OCI-LY1 (cell line): ENCODE measurements around the gene RSBN1L.

Experiments
- H2AFZ ChIP-seq: fragments of 200-600 bp; sonication (generic), shearing (Covaris generic); 2 replicates; pipeline ENCODE4 v1.6.0; 2014; ENCODE audit warnings: antibody characterized with exemption, mild to moderate bottlenecking, low read length
- H3F3A ChIP-seq: fragments of 200-600 bp; sonication (generic), shearing (Covaris generic); 2 replicates; pipeline ENCODE4 v1.6.0; 2014; ENCODE audit warnings: mild to moderate bottlenecking, antibody characterized with exemption, low read length, moderate library complexity; ENCODE audit not compliant: insufficient read depth
- H3K27ac ChIP-seq: fragments of 200-600 bp; sonication (generic); 2 replicates; pipeline ENCODE4 v1.5.1; 2014; ENCODE audit warnings: low read length, mixed run types, mild to moderate bottlenecking, low read depth; ENCODE audit not compliant: poor library complexity, severe bottlenecking
- H3K27me3 ChIP-seq: fragments of 200-600 bp; sonication (generic); 2 replicates; pipeline ENCODE4 v1.6.0; 2014; ENCODE audit warnings: antibody characterized with exemption, mild to moderate bottlenecking, low read length, moderate library complexity; ENCODE audit not compliant: insufficient read depth
- H3K36me3 ChIP-seq: fragments of 200-600 bp; sonication (generic); 2 replicates; pipeline ENCODE4 v1.6.1; 2014; ENCODE audit warnings: mild to moderate bottlenecking, antibody characterized with exemption, low read length, moderate library complexity, mixed read lengths; ENCODE audit not compliant: insufficient read depth
- H3K4me1 ChIP-seq: fragments of 200-600 bp; sonication (generic); 2 replicates; pipeline ENCODE4 v1.5.1; 2014; ENCODE audit warnings: mild to moderate bottlenecking, low read length, moderate library complexity; ENCODE audit not compliant: insufficient read depth, severe bottlenecking
- H3K4me2 ChIP-seq: fragments of 200-600 bp; sonication (generic), shearing (Covaris generic); 2 replicates; pipeline ENCODE4 v1.6.1; 2014; ENCODE audit warnings: low read length
- H3K4me3 ChIP-seq: fragments of 200-600 bp; sonication (generic); 2 replicates; pipeline ENCODE4 v1.5.1; 2014; ENCODE audit warnings: low read length, low read depth, mild to moderate bottlenecking, mixed read lengths; ENCODE audit not compliant: poor library complexity, severe bottlenecking
- H3K79me2 ChIP-seq: fragments of 200-600 bp; shearing (Covaris generic); 2 replicates; pipeline ENCODE4 v1.6.1; 2016; ENCODE audit warnings: mixed run types, low read length, mixed read lengths; ENCODE audit not compliant: insufficient read depth
- H3K9ac ChIP-seq: fragments of 200-600 bp; sonication (generic), shearing (Covaris generic); 2 replicates; pipeline ENCODE4 v1.6.1; 2014; ENCODE audit warnings: mild to moderate bottlenecking, low read length, mixed read lengths
- H3K9me2 ChIP-seq: fragments of 200-600 bp; sonication (generic), shearing (Covaris generic); 2 replicates; pipeline ENCODE4 v1.6.1; 2014; ENCODE audit warnings: low read depth, mild to moderate bottlenecking, low read length, mixed read lengths
- H3K9me3 ChIP-seq: fragments of 200-600 bp; shearing (Covaris generic); 2 replicates; pipeline ENCODE4 v1.6.1; 2014; ENCODE audit warnings: low read length, mixed read lengths
- H4K20me1 ChIP-seq: fragments of 200-600 bp; sonication (generic), shearing (Covaris generic); 2 replicates; pipeline ENCODE4 v1.6.0; 2016; ENCODE audit warnings: mild to moderate bottlenecking, low read length; ENCODE audit not compliant: insufficient read depth
- EZH2 ChIP-seq: fragments of 200-600 bp; sonication (generic), shearing (Covaris generic); IDR thresholded peaks from 2 replicates; pipeline ENCODE4 v1.8.0; 2017; ENCODE audit warnings: borderline replicate concordance, mixed run types, mild to moderate bottlenecking, antibody characterized with exemption, low read length, moderate library complexity, mixed read lengths
- TF ChIP-seq, protein P1 (sequence below): fragments of 200-600 bp; sonication (generic), shearing (Covaris generic); IDR thresholded peaks from 2 replicates; pipeline ENCODE4 v1.5.1; 2017; ENCODE audit warnings: mild to moderate bottlenecking, antibody characterized with exemption, low read length, moderate library complexity, mixed read lengths

The RSBN1L gene

DNA sequence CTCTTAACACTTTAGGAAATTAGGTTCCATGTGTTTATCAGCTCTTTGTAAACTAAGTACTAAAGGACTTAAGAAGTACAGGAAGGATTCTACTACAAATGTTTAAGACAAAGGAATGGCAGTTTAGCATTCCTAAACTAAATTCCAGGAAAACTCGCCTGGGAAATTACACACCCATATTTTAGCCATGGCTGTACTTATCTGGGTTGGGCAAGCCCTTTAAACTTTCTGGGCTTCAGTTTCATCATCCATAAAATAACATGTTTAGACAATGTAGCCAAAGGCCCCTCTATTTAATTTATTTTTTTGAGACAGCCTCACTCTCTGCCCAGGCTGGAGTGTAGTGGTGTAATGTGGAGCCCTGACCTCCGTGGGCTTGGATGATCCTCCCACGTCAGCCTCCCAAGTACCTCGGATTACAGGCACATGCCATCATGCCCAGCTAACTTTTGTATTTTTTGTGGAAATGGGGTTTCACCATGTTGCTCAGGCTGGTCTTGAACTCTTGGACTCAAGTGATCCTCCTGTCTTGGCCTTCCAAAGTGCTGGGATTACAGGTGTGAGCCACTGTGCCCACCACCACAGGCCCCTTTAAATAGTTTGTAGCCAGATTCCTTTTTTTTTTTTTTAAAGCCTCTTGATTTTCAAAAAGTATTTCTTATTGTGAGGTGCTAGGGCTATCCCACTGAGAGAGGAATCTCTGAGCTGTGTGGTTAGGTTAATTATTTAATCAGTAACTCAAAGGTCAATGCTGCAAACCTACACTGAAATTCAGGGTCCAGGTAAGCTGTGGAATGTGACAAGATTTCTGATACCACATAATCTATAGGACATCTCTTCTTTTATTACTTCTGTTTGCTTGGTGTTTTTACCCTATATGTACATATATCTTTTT lies 69.9 kb downstream of the RSBN1L start:
- no peak overlapping the region for H3K27ac ChIP-seq
- no peaks in the 10 kb centered on the region for H3K9me3 ChIP-seq
- H3K79me2 ChIP-seq, result peaks cover 42% of the 10 kb centered on the region
- H3F3A ChIP-seq, result no peaks in the 10 kb centered on the region
- no peaks in the 10 kb centered on the region for H3K27me3 ChIP-seq
- peaks cover 4% of the 10 kb centered on the region for H3K4me1 ChIP-seq
- TF ChIP-seq, protein P1, sequence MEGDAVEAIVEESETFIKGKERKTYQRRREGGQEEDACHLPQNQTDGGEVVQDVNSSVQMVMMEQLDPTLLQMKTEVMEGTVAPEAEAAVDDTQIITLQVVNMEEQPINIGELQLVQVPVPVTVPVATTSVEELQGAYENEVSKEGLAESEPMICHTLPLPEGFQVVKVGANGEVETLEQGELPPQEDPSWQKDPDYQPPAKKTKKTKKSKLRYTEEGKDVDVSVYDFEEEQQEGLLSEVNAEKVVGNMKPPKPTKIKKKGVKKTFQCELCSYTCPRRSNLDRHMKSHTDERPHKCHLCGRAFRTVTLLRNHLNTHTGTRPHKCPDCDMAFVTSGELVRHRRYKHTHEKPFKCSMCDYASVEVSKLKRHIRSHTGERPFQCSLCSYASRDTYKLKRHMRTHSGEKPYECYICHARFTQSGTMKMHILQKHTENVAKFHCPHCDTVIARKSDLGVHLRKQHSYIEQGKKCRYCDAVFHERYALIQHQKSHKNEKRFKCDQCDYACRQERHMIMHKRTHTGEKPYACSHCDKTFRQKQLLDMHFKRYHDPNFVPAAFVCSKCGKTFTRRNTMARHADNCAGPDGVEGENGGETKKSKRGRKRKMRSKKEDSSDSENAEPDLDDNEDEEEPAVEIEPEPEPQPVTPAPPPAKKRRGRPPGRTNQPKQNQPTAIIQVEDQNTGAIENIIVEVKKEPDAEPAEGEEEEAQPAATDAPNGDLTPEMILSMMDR, result no peak
- no peak for TF ChIP-seq EZH2
- H3K9ac ChIP-seq, result no peak overlapping the region
- H2AFZ ChIP-seq, result no peak overlapping the region
- H3K36me3 ChIP-seq, result peaks cover 55% of the 10 kb centered on the region
- H3K4me2 ChIP-seq, result no peak overlapping the region
- H4K20me1 ChIP-seq, result no peaks in the 10 kb centered on the region
- no peaks in the 10 kb centered on the region for H3K9me2 ChIP-seq
- H3K4me3 ChIP-seq, result no peak overlapping the region

DNA sequence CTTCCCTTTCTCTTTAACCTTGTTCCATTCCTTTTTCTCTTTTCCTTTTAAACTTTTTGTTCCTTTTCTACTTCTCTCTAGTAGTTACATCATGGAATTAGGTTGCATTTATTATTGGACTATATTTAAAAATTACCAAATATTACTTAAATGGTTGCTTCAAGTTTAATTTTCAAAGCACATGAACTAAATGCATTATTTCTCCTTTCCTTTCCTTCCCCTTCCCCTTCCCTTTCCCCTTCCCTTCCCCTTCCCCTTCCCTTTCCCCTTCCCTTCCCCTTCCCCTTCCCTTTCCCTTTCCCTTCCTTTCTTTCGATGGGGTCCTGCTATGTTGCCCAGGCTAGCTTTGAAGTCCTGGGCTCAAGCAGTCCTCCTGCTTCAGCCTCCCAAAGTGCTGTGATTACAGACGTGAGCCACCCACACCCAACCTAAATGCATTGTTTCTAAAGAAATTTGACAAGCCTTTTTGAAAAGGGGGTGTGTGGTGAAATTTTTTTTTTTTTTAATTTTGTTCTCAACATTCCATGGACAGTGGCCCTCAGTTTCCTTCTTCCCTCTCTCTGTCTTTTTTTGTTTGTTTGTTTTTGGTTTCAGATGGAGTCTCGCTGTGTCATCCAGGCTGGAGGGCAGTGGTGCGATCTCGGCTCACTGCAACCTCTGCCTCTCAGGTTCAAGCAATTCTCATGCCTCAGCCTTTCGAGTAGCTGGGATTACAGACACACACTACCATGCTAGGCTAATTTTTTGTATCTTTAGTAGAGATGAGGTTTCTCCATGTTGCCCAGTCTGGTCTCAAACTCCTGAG lies 70.7 kb downstream of the RSBN1L start:
- no peak overlapping the region for H3K9ac ChIP-seq
- H3K9me2 ChIP-seq, result no peaks in the 10 kb centered on the region
- H3K79me2 ChIP-seq, result peaks cover 34% of the 10 kb centered on the region
- H3K36me3 ChIP-seq, result peaks cover 63% of the 10 kb centered on the region
- H2AFZ ChIP-seq, result no peak overlapping the region
- no peaks in the 10 kb centered on the region for H3K27me3 ChIP-seq
- TF ChIP-seq, protein P1, result no peak
- no peak for TF ChIP-seq EZH2
- no peaks in the 10 kb centered on the region for H3K9me3 ChIP-seq
- no peak overlapping the region for H3K4me2 ChIP-seq
- no peak overlapping the region for H3K4me3 ChIP-seq
- H3F3A ChIP-seq, result no peaks in the 10 kb centered on the region
- H3K27ac ChIP-seq, result no peak overlapping the region
- no peaks in the 10 kb centered on the region for H3K4me1 ChIP-seq
- no peaks in the 10 kb centered on the region for H4K20me1 ChIP-seq

DNA sequence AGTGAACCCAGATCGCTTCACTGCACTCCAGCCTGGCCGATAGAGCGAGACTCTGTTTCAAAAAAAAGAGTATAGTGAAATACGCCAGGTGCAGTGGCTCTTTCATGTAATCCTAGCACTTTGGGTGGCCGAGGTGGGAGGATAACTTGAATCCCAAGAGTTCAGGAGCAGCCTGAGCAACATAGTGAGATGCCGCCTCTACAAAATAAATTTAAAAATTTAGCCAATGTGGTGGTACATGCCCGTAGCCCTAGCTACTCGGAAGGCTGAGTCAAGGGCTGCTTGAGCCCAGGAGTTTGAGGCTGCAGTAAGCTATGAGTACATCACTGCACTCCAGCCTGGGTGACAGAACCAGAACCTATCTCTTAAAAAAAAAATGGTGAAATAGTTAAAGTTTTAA lies 74.1 kb downstream of the RSBN1L start:
- Histone ChIP-seq H3K9me3 (no peaks in the 10 kb centered on the region), H3K4me1 (no peaks in the 10 kb centered on the region), H3K79me2 (0 out of 2 replicates have a peak, but pooled peaks cover 3% of the 10 kb centered on the region), H3K4me3 (no peak overlapping the region), H3K4me2 (no peak overlapping the region), H2AFZ (no peak overlapping the region), H3F3A (no peaks in the 10 kb centered on the region), H3K9ac (no peak overlapping the region), H3K27me3 (no peaks in the 10 kb centered on the region), H3K9me2 (no peaks in the 10 kb centered on the region), H3K27ac (no peak overlapping the region), H3K36me3 (peaks cover 92% of the 10 kb centered on the region), H4K20me1 (no peaks in the 10 kb centered on the region)
- no peak for TF ChIP-seq EZH2
- TF ChIP-seq, protein P1, result no peak
